Hippocampal formation (tissue), 2 donors: ENCODE data around the gene SAMD4B.

Experiments used
- DNase-seq, 2 donors: peaks; one replicate each; lab custom pipeline; 2025; lab: John Stamatoyannopoulos, UW

Gene SAMD4B

GRCh38 chr19:39397360-39398296 is 55.4 kb downstream of the SAMD4B start:
- peak; percentile 56 to 71 for DNase-seq

GRCh38 chr19:39398297-39398864 is 56.2 kb downstream of the SAMD4B start:
- peak in 1 of 2 donors; percentile 44 for DNase-seq

GRCh38 chr19:39399668-39400050 is 57.4 kb downstream of the SAMD4B start:
- no peak for DNase-seq

- no peak for DNase-seq
Observed at GRCh38 chr19:39400061-39400460, 57.8 kb downstream of the SAMD4B start.

- DNase-seq, result no peak
Observed at GRCh38 chr19:39401070-39401548, 58.9 kb downstream of the SAMD4B start.

GRCh38 chr19:39401549-39402345 is 59.5 kb downstream of the SAMD4B start:
- no peak for DNase-seq

- DNase-seq, result peak; percentile 32 to 60
Observed at GRCh38 chr19:39402346-39403300, 60.4 kb downstream of the SAMD4B start.

- peak; percentile 45 to 63 for DNase-seq
Observed at GRCh38 chr19:39403331-39404312, 61.4 kb downstream of the SAMD4B start.

GRCh38 chr19:39405261-39405957 is 63.2 kb downstream of the SAMD4B start:
- DNase-seq, result no peak

GRCh38 chr19:39405958-39406655 is 63.9 kb downstream of the SAMD4B start:
- no peak for DNase-seq

GRCh38 chr19:39406656-39407409 is 64.6 kb downstream of the SAMD4B start, which contains the start of gene ZFP36:
Gene ZFP36, plus strand, starts transcription at chr19:39406847. Its CDS starts 58 bp downstream, at chr19:39406905.
- peak; percentile 31 to 79 for DNase-seq

GRCh38 chr19:39407410-39407659 is 65.1 kb downstream of the SAMD4B start:
- DNase-seq, result no peak

- no peak for DNase-seq
Observed at GRCh38 chr19:39407660-39408391, 65.6 kb downstream of the SAMD4B start.

GRCh38 chr19:39408392-39409207 is 66.4 kb downstream of the SAMD4B start:
- DNase-seq, result no peak

GRCh38 chr19:39409208-39410016 is 67.2 kb downstream of the SAMD4B start:
- DNase-seq, result peak in 1 of 2 donors; percentile 43
